HepG2 (cell line): ENCODE measurements around the gene MAP1LC3A. TPM values are rescaled to one million over a fixed set of nuclear protein-coding genes. Genes with fewer than 3 reads are reported as not detected.

Experiments
- CSRNP2 ChIP-seq: sonication (generic); formaldehyde crosslinking; conservative IDR thresholded peaks from 2 replicates; pipeline ENCODE4 v1.8.0; 2022; ENCODE audit warnings: low read depth, missing genetic modification reagents
- ETS1 ChIP-seq: sonication (generic); formaldehyde crosslinking; IDR thresholded peaks from 2 replicates; pipeline ENCODE4 v1.4.0; 2020; ENCODE audit warnings: missing genetic modification reagents
- FOXA1 ChIP-seq, 2 experiments: fragments of 450-650 bp in 1 of 2; sonication (generic) in 1 of 2; formaldehyde crosslinking in 1 of 2; IDR thresholded peaks; 2 replicates each; pipeline versions ENCODE4 v1.4.0 to v1.6.1; 2016 to 2020; ENCODE audit warnings: missing genetic modification reagents in 1 of 2
- GABPA ChIP-seq, 2 experiments: IDR thresholded peaks; 2 replicates each; pipeline ENCODE4 v1.6.1; 2011 to 2016; ENCODE audit warnings: low read depth in 2 of 2, low read length in 1 of 2, missing biosample characterization in 1 of 2, missing genetic modification characterization in 1 of 2
- HCFC1 ChIP-seq: fragments of 150-350 bp; IDR thresholded peaks from 2 replicates; pipeline ENCODE4 v1.6.1; 2014; ENCODE audit warnings: low read depth, low read length
- HNRNPLL ChIP-seq: fragments of 200-400 bp; formaldehyde crosslinking; IDR thresholded peaks from 2 replicates; pipeline ENCODE4 v1.6.1; 2017; ENCODE audit warnings: mild to moderate bottlenecking, low read depth, low read length; ENCODE audit not compliant: poor library complexity, severe bottlenecking
- LRRFIP1 ChIP-seq: sonication (generic); formaldehyde crosslinking; conservative IDR thresholded peaks from 2 replicates; pipeline ENCODE4 v1.4.0; 2020; ENCODE audit warnings: missing genetic modification reagents
- MIXL1 ChIP-seq: IDR thresholded peaks from 2 replicates; pipeline ENCODE4 v1.6.1; 2016
- NFIC ChIP-seq: IDR thresholded peaks from 2 replicates; pipeline ENCODE4 v1.6.1; 2012; ENCODE audit warnings: mild to moderate bottlenecking, low read length, inconsistent platforms
- PAWR ChIP-seq: sonication (generic); formaldehyde crosslinking; IDR thresholded peaks from 2 replicates; pipeline ENCODE4 v1.4.0; 2020; ENCODE audit warnings: missing genetic modification reagents, mild to moderate bottlenecking, borderline replicate concordance
- POLR2AphosphoS2 ChIP-seq: IDR thresholded peaks from 2 replicates; pipeline ENCODE4 v1.6.1; 2011; ENCODE audit warnings: low read depth, low read length, improper control_type of control experiment
- PTBP1 ChIP-seq: fragments of 200-400 bp; formaldehyde crosslinking; IDR thresholded peaks from 2 replicates; pipeline ENCODE4 v1.6.1; 2018; ENCODE audit warnings: low read length, low read depth; ENCODE audit not compliant: poor library complexity, severe bottlenecking
- SIX1 ChIP-seq: sonication (generic); formaldehyde crosslinking; IDR thresholded peaks from 2 replicates; pipeline ENCODE4 v1.4.0; 2020; ENCODE audit warnings: missing genetic modification reagents, borderline replicate concordance
- SIX4 ChIP-seq: sonication (generic); formaldehyde crosslinking; IDR thresholded peaks from 2 replicates; pipeline ENCODE4 v1.4.0; 2020; ENCODE audit warnings: missing genetic modification reagents
- TCF12 ChIP-seq, 2 experiments: fragments of 450-650 bp in 1 of 2; sonication (generic) in 1 of 2; formaldehyde crosslinking in 1 of 2; IDR thresholded peaks; 2 replicates each; pipeline versions ENCODE4 v1.6.1 to v1.8.0; 2017 to 2022; ENCODE audit warnings: antibody characterized with exemption in 1 of 2, mild to moderate bottlenecking in 1 of 2, missing genetic modification reagents in 1 of 2, moderate library complexity in 1 of 2
- ZFY ChIP-seq: sonication (generic); formaldehyde crosslinking; IDR thresholded peaks from 2 replicates; pipeline ENCODE4 v1.4.0; 2020; ENCODE audit warnings: missing genetic modification reagents
- ZKSCAN1 ChIP-seq: fragments of 150-350 bp; IDR thresholded peaks from 2 replicates; pipeline ENCODE4 v1.6.1; 2014; ENCODE audit warnings: low read length
- ZNF207 ChIP-seq: fragments of 450-650 bp; IDR thresholded peaks from 2 replicates; pipeline ENCODE4 v1.6.1; 2016; ENCODE audit warnings: antibody characterized with exemption, borderline replicate concordance
- ZNF24 ChIP-seq: fragments of 450-650 bp; IDR thresholded peaks from 2 replicates; pipeline ENCODE4 v1.6.1; 2017; ENCODE audit warnings: antibody characterized with exemption, mild to moderate bottlenecking
- ZNF274 ChIP-seq: sonication (generic); formaldehyde crosslinking; IDR thresholded peaks from 2 replicates; pipeline ENCODE4 v1.5.1; 2020; ENCODE audit warnings: mild to moderate bottlenecking, missing genetic modification reagents
- ZNF451 ChIP-seq: sonication (generic); formaldehyde crosslinking; IDR thresholded peaks from 2 replicates; pipeline ENCODE4 v1.5.0; 2020; ENCODE audit warnings: mild to moderate bottlenecking, missing genetic modification reagents
- ZNF557 ChIP-seq: sonication (generic); formaldehyde crosslinking; IDR thresholded peaks from 2 replicates; pipeline ENCODE4 v1.4.0; 2020; ENCODE audit warnings: missing genetic modification reagents
- ZNF589 ChIP-seq: sonication (generic); formaldehyde crosslinking; conservative IDR thresholded peaks from 2 replicates; pipeline ENCODE4 v1.8.0; 2022; ENCODE audit warnings: mild to moderate bottlenecking, moderate library complexity, missing genetic modification reagents
- ZSCAN29 ChIP-seq: sonication (generic); formaldehyde crosslinking; conservative IDR thresholded peaks from 2 replicates; pipeline ENCODE4 v1.4.0; 2020; ENCODE audit warnings: mild to moderate bottlenecking, missing genetic modification reagents
- polyA plus RNA-seq, 8 experiments: library from polyadenylated mRNA; depleted of rRNA in 3 of 8; stranded (reverse) in 7 of 8; unstranded in 1 of 8; fragments of >200 nt; fragmentation: Illumina TruSeq in 4 of 8; extraction: Trizol in 4 of 8; gene quantifications; 2 replicates each; pipeline versions ENCODE4 v1.2.1 to v1.2.3, GENCODE V29; 2011 to 2016; ENCODE audit warnings: low read depth in 4 of 8, missing spikeins in 1 of 8, mixed read lengths in 1 of 8; ENCODE audit not compliant: insufficient read depth in 1 of 8
- total RNA-seq, 5 experiments: library from RNA; depleted of rRNA; stranded (reverse); fragments of >200 nt; fragmentation: Illumina TruSeq; extraction: Trizol; gene quantifications; 2 replicates each; pipeline ENCODE4 v1.2.3, GENCODE V29; 2016; ENCODE audit warnings: low read depth in 1 of 5

The MAP1LC3A gene
- total and polyA plus RNA-seq, 2 of the 13 experiments (the other 11 are each of a cell fraction or from before 2014, with no cell fraction given) = not detected

- TF ChIP-seq HCFC1 (no peak), HNRNPLL (peak; percentile 43), GABPA (IDR thresholded peaks at IDR 0.05; ENCODE audit: low read depth, low read length) (no peak), GABPA (CRISPR knock-in tag; IDR thresholded peaks at IDR 0.05; ENCODE audit: low read depth) (peak; percentile 71), FOXA1 (IDR thresholded peaks at IDR 0.05) (peak; percentile 88), FOXA1 (CRISPR knock-in tag; IDR thresholded peaks at IDR 0.05) (peak; percentile 93), ZNF451 (CRISPR knock-in tag) (no peak), ZNF207 (no peak), SIX1 (CRISPR knock-in tag) (peak; percentile 35; the same call in 1 of the 2 replicates), ZSCAN29 (CRISPR knock-in tag) (peak; percentile 92), NFIC (peak; percentile 89), LRRFIP1 (CRISPR knock-in tag) (no peak), TCF12 (IDR thresholded peaks at IDR 0.05) (no peak), TCF12 (CRISPR knock-in tag; IDR thresholded peaks at IDR 0.05) (peak; percentile 33; the same call in 1 of the 2 replicates), ZNF589 (peak; percentile 96), ZKSCAN1 (peak; percentile 51; the same call in 1 of the 2 replicates), MIXL1 (CRISPR knock-in tag) (peak; percentile 86; the same call in 1 of the 2 replicates), SIX4 (no peak), ZNF557 (no peak), ZNF274 (no peak; the same call in 1 of the 2 replicates), CSRNP2 (CRISPR knock-in tag) (no peak), PTBP1 (no peak), ETS1 (CRISPR knock-in tag) (no peak), ZFY (peak; percentile 41; the same call in 1 of the 2 replicates), POLR2AphosphoS2 (no peak), PAWR (no peak), ZNF24 (peak; percentile 77; the same call in 1 of the 2 replicates)
Observed at GRCh38 chr20:34525709-34526416, 32.7 kb upstream of the MAP1LC3A start (continued).
